HG03558 (cell line): ENCODE results near the gene CCDC102A.
A peak's percentile ranks its signal among the peaks of the same experiment; 100 is the strongest.
"Not testable (repeated sequence)": the region's sequence is repeated elsewhere in the genome, so short reads cannot be mapped to it uniquely, and the experiment has no call there.

Source experiments
- ATAC-seq: cut with Tn5 transposase; IDR thresholded peaks from one replicate; pipeline ENCODE4 v1.9.1; 2021; ENCODE audit warnings: moderate number of reproducible peaks; ENCODE audit not compliant: unreplicated experiment; ENCODE audit errors: extremely low read depth

Gene CCDC102A

GRCh38 chr16:57566436-57566835 is 30.1 kb upstream of the CCDC102A start:
- ATAC-seq: no peak

- ATAC-seq: no peak
These were observed 29.1 kb upstream of the CCDC102A start for GRCh38 chr16:57565461-57565860.

GRCh38 chr16:57564571-57565270 is 28.4 kb upstream of the CCDC102A start:
- no peak for ATAC-seq

GRCh38 chr16:57563761-57564160 is 27.4 kb upstream of the CCDC102A start:
- ATAC-seq: no peak

- no peak for ATAC-seq
These were observed 27.0 kb upstream of the CCDC102A start for GRCh38 chr16:57563487-57563750.

- no peak for ATAC-seq
These were observed 26.5 kb upstream of the CCDC102A start for GRCh38 chr16:57562669-57563486.

- no peak for ATAC-seq
These were observed 25.7 kb upstream of the CCDC102A start for GRCh38 chr16:57562066-57562465.

- ATAC-seq: no peak
These were observed 22.9 kb upstream of the CCDC102A start for GRCh38 chr16:57559072-57559790.

GRCh38 chr16:57556941-57557541 is 20.7 kb upstream of the CCDC102A start:
- no peak for ATAC-seq

GRCh38 chr16:57555831-57556230 is 19.5 kb upstream of the CCDC102A start:
- ATAC-seq: no peak

- ATAC-seq: no peak
These were observed 14.7 kb upstream of the CCDC102A start for GRCh38 chr16:57551057-57551456.

- no peak for ATAC-seq
These were observed 13.4 kb upstream of the CCDC102A start for GRCh38 chr16:57549730-57550129.

- ATAC-seq: no peak
These were observed 12.0 kb upstream of the CCDC102A start for GRCh38 chr16:57548408-57548807.

GRCh38 chr16:57547524-57547923 is 11.2 kb upstream of the CCDC102A start:
- not testable (repeated sequence) for ATAC-seq

GRCh38 chr16:57544124-57544653 is 7.8 kb upstream of the CCDC102A start:
- ATAC-seq: peak; percentile 77

- no peak for ATAC-seq
These were observed 5.5 kb upstream of the CCDC102A start for GRCh38 chr16:57541754-57542435.

GRCh38 chr16:57540906-57541753 is 4.8 kb upstream of the CCDC102A start:
- no peak for ATAC-seq

- ATAC-seq: no peak
These were observed 4.0 kb upstream of the CCDC102A start for GRCh38 chr16:57540387-57540786.
